Myocyte (in vitro differentiated cells): ENCODE measurements around the gene TRIM65. TPM values are rescaled to one million over a fixed set of nuclear protein-coding genes. Genes with fewer than 3 reads are reported as not detected.
"Not testable (repeated sequence)": the region's sequence is repeated elsewhere in the genome, so short reads cannot be mapped to it uniquely, and the experiment has no call there.

Experiments
- DNase-seq: peaks from one replicate; pipeline ENCODE4 v3.0.0-alpha.2; 2012; ENCODE audit warnings: low read depth
- total RNA-seq: library from RNA; depleted of rRNA; stranded (reverse); fragments of >200 nt; gene quantifications from 2 replicates; pipeline ENCODE4 v1.2.3, GENCODE V29; 2014

The TRIM65 gene
- total RNA-seq, 1 donor from 2014 or later: 22.8 TPM

DNA sequence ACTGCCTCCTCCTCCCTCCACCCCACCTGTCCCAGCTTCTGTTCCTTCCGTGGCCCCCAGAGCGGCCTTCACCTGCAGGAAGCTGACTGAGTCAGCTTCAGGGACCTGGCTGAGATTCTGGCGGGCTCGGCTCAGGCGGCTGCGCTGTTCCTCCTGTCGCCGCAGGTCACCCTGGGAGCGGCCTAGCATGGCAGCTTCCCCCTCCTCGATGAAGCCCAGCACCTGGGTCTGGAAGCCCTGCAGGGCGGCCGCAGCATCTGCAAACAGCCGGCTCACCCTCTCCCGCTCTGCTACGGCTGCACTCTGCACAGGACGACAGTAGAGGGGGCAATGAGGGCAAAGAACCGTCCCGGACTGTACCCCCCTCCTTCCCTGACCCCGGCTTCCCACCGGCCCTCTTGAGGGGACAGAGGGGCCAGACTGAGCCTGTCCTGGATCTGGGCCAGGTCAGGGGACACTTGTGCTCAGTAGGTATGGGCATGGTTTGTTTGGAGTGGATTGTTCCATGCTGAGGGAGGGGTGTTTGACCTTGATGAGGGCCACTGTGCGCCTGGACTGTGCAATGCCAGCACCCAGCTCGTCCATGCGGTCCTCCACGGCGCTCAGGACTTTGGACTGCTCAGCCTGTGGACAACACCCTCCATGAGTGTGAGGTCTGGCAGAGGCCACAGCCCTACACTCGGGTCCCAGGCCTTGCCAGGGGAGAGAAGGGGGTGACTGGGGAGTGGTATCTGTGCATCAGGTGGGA is 20.4 kb downstream of the TRIM65 start:
- DNase-seq: no peak

DNA sequence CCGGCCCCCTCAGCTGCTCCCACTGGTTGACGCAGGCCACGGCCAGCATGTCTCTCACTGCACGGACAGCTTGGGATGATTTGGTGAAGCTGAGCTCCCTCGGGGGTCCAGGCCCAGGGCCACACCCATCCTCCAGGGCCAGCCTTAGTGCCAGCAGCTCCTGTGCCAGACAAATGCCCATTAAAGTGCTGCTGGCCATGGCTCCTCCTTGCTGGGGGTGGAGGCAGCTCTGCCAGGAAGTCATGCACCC is 20.9 kb downstream of the TRIM65 start:
- no peak for DNase-seq

DNA sequence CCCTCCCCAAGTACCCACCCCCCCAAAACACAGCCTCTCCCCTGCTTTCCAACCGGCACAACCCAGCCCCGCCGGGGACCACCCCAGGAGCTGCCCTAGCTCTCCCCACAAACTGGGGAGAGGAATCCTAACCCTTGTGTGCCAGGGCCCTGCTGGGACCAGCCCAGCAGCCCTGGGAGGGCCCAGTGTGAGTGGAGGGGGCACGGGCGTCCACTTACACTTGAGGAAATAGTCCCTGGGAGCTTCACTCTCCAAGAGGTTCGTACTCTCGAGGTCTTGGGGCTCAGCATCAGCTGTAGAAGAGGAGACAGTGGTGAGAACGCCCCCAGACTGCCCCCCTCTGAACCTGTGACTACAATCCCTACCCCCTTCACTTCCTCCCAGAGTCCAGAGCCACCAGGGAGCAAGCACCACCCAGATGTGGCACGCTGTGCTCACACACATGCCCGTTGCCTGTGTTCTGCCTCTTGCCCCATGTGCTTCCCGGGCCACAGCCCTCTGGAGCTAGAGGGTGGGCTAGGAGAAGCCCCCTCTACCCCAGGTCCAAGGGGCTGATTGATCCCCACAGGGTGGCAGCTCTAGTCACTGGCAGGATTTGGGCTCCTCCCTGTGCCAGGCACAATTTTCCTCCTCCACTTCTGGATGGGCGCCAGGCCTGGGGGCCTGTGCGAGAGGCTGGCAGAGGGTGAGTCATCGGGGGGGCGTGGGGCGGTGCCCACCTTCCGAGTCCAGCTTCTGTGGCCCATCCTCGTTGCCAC is 21.4 kb downstream of the TRIM65 start:
- DNase-seq: no peak

DNA sequence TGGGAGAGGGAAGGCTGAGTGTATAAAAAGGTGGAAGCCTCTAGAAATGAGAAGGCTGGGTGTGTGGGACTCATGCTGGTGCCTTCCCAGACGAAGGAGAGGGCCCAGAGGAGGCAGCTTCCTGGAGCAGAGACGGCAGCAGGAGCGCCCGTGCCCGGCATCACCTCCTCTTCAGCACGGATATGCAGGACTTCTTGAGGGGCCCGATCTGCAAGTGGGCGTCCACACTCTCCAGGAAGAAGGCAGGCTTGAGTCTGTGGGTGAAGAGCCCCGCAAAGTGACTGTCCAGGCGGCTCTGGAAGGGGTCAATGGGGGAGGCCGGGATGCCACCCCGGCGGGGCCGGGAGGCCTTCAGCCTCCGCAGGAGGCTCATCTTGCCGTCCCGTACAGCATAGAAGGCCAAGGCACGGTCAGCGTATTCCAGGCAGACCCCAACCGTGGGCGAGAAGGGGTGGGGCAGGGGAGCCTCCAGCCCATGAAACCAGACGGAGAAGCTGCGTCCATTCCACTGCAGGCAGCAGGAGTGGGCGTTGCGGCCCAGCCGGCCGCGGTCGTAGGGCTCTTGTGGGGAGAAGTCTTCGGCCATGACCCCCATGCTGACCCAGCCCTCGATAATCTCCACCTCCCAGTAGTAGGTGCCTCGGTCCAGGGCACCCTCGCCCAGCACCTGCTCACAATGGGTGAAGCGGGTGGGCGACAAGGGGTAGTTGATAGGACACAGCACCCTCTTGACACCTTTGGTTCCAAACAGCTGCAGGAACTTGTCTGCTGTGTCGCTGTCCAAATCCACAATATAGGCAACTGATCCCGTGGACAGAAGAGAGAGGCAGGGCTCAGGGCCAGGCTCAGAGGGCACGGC is 22.2 kb downstream of the TRIM65 start:
- no peak for DNase-seq

DNA sequence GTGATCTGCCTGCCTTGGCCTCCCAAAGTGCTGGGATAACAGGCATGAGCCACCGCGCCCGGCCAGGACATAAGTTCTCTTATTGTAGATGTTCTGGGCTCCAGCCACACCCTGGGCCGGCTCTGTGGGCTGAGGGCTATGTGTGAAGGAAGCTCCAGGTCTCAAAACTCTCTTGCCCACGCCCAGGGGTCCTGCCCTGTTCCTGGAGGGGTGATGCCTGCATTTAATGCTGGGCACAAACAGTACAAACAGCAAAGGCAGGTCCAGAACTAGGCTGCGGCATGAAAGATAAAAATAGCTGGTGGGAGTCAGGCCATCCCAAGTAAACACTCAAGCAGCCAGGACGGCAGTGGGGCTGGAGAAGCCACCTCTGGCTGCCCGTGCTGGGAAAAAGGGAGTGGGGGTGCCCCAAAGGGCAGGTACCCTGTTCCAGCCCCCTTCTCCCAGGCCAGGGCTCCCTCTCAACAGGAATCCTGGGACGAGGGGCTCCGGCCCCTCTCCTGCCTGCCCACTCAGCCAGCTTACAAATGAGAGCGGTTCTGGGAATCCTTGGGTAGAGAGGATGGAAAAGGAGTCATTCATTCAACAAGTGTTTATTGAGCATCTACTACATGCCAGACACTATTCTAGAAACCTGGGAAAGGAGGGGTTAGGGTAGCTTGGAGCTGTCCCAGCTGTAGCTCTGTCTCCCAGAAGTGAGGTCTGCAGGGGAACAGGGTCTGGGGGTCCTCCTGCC is 23.0 kb downstream of the TRIM65 start:
- DNase-seq: no peak

DNA sequence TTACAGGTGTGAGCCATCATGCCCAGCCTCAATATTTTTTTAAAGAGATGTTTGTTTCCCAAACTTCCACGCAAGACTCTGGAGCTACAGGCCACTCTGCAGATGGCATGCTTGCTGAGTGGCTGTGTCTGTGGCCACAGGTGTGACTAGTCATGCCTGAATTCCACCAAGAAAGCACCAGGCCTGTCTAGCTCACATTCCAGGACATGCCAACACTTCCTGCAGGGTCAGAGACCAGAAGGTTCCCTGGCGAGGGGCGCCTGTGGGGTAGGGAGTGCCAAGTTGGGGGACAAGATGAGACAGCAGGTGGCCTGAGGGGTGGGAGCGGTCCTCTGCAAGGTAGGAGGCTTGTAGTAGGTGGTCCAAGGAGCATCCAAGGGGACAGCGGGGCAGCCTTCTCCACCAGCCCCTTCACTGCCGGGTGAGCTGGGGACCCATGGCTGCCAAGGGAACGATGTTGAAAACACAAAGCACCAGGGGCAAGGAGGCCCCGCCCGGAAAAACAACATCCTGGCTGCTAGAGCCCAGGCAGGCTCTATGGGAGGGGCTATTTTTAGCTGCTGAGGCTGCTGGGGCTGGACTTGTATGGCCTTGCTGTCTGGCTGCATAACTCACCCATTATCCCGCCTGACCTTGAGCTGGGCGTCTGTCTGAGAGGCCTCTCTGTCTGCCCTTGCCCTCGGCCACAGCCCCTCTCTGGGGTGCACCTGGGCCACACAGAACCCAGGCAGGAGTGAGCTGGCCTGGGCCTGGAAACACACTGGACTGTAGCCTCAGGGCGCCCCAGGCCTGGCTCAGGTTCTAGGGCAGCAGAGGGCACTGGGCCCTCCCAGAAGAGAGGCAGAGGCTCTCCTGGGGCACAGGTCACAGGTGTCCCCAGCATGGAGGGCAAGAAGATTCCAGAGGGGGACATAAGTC is 24.1 kb downstream of the TRIM65 start:
- DNase-seq: peak; percentile 77

DNA sequence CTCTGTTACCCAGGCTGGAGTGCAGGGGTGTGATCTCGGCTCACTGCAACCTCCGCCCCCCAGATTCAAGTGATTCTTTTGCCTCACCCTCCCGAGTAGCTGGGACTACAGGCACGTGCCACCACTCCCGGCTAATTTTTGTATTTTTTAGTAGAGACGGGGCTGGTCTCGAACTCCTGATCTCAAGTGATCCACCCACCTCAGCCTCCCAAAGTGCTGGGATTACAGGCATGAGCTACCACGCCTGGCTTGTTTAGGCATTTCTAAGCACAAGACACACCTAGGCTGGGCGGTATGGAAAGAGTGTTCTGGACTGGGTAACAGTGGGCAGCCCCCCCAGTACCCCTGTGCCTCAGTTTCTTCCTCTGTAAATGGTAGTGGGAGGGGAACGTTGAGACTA is 26.5 kb downstream of the TRIM65 start:
- DNase-seq: not testable (repeated sequence)

DNA sequence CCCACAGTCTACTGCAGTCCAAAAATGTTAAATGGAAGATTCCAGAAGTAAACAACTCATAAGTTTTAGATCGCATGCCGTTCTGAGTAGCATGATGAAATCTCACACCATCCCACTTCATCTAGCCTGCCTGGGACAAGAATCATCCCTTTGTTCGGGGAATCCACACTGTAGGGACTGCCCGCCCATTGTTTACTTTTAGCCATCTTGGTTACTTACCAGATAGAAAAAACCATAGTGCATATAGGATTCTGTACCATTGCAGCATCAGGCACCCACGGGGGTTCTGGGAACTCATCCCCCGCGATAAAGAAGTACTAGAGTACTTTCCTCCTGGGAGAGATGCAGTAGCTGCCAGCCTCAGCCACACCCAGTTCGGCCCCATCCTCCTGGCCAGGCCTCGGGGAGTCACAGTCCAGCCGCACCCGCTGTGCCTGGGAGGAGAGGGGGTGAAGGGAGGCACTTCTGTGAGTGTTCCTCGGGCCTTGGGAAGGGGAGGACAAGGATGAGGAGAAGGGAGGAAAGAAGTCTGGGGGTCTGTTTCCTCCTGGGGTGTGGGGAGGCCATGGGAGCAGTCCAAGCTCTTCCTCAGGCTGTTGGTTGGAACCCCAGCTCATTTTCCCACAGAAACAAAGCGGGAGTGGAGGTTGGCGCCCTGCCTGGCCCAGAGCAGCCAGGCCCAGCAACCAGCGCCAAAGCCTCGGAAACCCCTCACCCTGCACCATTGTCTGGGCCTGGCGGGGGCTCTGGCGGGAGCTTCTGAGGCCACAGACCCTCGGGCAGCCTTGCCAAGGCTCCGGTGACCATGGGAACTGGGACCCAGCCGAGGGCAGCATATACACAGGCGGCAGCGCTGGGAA is 27.2 kb downstream of the TRIM65 start:
- DNase-seq: no peak

DNA sequence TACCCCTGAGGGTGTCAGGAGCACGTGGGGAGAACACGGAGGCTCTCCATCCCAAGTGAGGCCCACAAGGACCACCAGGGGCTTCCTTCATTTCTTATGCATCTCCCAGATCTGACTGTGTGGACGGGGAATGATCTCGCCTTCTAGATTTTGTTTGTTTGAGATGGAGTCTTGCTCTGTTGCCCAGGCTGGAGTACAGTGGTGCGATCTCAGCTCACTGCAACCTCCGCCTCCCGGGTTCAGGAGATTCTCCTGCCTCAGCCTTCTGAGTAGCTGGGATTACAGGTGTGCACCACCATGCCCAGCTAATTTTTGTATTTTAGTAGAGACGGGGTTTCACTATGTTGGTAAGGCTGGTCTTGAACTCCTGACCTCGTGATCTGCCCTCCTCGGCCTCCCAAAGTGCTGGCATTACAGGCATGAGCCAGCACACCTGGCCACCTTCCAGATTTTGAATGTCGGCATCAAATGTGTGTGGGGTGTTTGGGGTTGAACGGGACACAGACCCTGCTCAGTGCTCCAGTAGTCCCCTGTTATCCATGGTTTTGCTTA is 27.9 kb downstream of the TRIM65 start:
- DNase-seq: not testable (repeated sequence)

DNA sequence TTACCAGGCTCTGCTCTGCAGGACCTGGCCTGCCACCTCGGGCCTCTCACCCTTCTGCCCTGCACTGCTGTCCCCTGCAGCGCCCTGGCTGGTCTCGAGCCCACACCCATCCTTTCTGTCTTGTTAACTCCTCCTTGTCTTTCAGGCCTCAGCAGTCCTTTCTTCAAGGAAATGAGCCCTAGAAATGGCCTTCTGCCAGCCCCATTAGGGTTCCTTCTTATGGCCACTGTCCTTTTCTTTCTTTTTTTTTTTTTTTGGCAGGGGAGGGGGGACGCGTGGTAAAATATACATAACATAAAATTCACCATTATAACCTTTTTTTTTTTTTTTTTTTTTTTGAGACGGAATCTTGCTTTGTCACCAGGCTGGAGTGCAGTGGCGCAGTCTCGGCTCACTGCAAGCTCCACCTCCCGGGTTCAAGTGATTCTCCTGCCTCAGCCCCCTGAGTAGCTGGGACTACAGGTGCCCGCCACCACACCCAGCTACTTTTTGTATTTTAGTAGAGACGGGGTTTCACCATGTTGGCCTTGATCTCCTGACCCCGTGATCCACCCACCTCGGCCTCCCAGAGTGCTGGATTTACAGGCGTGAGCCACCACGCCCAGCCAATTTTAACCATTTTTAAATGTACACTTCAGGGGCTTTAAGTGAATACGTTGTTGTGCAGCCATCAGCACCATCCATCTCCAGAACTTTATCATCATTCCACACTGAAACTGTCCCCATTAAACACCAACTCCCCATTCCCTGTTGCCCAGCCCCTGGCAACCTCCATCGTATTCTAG is 31.2 kb downstream of the TRIM65 start:
- DNase-seq: not testable (repeated sequence)

DNA sequence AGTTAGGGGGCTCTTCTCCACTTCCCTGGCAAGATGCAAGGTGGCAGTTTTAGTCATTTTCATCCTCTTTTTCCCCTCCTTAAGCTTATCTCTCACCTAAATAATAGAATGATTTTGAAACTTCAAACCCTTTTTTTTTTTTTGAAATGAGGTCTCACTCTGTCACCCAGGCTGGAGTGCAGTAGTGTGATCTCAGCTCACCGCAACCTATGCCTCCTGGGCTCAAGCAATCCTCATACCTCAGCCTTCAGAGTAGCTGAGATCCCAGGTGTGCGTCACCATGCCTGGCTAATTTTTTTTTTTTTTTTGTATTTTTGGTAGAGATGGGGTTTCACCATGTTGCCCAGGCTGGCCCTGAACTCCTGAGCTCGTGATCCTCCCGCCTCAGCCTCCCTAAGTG is 31.9 kb downstream of the TRIM65 start:
- DNase-seq: not testable (repeated sequence)

DNA sequence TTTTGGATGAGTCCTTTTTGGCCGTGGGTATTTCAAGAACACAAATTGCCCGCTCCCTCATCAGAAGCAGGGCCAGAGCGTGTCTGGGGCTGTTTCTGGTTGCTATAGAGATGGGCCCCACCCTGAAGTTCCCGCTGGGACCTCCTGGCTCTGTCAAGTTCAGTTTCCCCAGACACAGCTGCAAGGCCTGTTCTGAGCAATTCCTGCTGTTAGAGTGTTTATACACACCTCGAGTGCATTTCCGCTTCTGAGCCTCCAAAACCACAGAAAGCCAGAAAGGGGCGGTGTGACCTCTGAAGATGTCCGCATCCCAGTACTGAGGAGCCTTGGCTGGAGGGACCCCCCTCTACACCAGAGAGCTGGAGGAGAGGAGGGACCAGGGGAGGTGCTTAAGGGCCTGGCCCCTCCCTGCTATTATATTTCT is 32.3 kb downstream of the TRIM65 start:
- peak; percentile 58 for DNase-seq

DNA sequence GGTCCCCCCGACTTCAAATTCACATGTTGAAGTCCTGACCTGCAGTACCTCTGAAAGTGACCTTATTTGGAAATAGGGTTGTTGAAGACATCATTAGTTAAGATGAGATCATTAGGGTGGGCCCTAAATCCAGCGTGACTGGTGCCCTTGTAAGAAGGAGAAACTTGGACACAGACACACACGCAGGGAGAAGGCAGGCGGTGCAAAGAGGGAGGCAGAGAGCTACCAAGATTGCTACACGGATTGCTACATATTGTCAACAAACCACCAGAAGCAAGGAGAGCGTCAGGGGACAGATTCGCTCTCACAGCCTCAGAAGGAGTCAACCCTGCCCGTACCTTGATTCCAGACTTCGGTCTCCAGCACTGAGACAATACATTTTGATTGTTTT is 34.8 kb downstream of the TRIM65 start:
- DNase-seq: no peak

DNA sequence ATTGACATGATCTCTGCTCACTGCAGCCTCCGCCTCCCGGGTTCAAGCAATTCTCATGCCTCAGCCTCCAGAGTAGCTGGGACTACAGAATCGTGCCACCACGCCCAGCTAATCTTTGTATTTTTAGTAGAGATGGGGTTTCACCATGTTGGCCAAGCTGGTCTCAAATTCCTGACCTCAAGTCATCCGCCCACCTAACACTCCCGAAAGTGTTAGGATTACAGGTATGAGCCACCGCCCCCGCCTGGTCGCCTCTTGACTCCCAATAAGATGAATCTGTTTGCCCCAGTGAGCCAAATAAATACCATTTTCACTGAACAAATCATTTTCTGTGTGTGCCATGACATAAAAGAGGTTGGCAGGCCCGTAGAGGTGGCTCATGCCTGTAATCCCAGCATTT is 37.4 kb downstream of the TRIM65 start:
- not testable (repeated sequence) for DNase-seq

DNA sequence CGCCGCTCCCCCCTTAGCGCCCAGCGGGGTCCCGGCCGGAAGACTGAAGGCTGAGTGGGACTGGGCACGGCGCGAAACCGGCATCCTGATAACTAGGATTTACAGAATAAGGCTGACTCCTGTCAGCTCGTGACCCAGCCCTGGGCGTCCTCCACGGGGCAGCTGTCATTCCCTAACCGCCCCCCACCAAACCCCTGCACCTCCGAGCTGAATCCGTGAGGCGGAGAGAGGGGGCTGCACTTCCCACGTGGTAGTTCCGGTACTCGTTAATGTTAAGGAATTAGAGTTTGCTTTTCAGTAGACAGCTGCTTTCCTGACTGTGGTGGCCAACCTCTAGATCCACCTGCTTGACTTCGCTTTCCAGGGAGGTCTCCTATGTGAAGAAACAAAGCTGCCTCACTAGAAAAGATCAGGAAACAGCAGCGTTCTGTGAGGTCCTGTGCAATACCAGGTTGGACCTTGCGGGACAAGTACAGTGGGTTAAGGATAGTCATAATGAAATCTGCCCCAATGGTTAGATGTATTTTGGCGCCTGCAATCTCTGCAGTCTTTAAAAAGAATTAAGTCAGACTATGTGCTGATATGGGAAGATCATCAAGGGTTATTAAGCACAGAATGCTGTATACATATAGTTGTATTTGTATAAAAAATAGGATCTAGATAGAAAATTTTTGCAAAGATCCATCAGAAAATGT is 40.5 kb downstream of the TRIM65 start:
- no peak for DNase-seq

DNA sequence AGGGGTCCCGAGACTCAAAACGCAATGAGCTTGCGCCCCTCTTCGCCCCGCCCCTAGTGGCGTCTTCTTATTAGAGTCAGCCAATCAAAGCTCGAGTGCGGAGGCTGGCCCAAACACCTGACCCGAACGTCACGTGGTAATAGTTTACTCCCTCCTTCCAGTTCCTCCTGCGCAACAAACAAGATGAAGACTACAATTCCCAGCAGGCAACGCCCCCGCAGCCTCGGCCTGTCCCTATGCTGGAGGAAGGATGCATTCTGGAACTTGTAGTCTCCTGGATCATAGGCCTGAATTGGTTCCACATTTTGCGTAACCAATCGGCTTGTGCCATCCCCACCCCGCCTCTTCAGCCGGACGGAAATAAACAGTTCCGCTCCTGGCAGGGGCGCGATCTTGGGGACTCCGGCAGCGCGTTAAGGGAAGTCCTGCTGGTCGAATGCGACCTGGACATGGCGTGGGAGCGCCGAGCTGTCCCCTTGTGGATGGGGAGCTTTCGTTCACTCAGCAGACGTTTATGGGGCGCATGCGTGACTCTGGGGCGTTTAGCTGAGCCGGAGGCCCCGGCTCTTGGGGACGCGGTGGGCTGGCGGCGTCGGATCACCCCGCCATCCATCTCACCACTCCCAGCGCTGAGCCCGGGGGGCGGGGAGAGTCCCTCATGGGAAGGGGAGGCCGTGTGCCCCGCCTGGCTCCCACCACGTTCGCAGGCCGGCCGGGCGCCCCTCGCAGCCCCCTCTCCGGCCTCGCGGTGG is 41.3 kb downstream of the TRIM65 start, which contains the start of gene WBP2:
WBP2 (minus strand) TSS at position 26 of the 752 bp plus-strand sequence. CDS start 38 bp downstream, outside the sequence.
- peak; percentile 100 for DNase-seq

DNA sequence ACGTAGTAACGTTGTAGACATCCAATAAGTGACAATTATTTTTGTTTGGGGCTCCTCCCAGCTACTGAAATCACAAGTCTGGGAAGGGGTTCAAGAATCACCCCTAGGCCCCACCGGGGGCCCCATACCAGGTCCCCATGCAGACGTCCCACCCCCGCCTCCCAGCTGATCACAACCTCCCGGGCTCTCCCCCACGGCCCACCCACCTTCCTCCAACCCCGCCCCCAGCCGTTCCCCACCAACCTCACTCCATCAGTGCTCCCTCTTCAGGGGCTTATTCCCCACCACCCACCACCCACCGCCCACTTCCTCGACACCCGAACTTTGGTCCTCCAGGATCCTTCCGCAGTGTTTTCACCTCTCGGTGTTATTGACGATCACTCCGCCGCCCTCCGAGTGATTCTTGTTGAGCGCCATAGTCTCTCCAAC is 41.9 kb downstream of the TRIM65 start:
- DNase-seq: no peak
